HG03135 (cell line): Measurements from ENCODE around the gene CA6.
"Not testable (repeated sequence)": the region's sequence is repeated elsewhere in the genome, so short reads cannot be mapped to it uniquely, and the experiment has no call there.

Source experiments
- ATAC-seq: cut with Tn5 transposase; IDR thresholded peaks from one replicate; pipeline ENCODE4 v1.9.1; 2021; ENCODE audit warnings: mild to moderate bottlenecking, moderate library complexity; ENCODE audit not compliant: unreplicated experiment

CA6 gene

GRCh38 chr1:8945568-8945967, at the start of gene CA6:
Gene CA6, plus strand, starts transcription at chr1:8945868. Its CDS starts 19 bp downstream, at chr1:8945887.
- ATAC-seq, result no peak

GRCh38 chr1:8896775-8897174, 48.9 kb upstream of the CA6 start:
- not testable (repeated sequence) for ATAC-seq

GRCh38 chr1:8897505-8897904, 48.2 kb upstream of the CA6 start:
- ATAC-seq, result not testable (repeated sequence)

GRCh38 chr1:8898418-8898817, 47.2 kb upstream of the CA6 start:
- ATAC-seq, result not testable (repeated sequence)

GRCh38 chr1:8899046-8899445, 46.6 kb upstream of the CA6 start:
- no peak for ATAC-seq

- not testable (repeated sequence) for ATAC-seq
Measured at GRCh38 chr1:8900684-8901083, 45.0 kb upstream of the CA6 start.

- no peak for ATAC-seq
Measured at GRCh38 chr1:8902765-8903164, 42.9 kb upstream of the CA6 start.

GRCh38 chr1:8903410-8903809, 42.3 kb upstream of the CA6 start:
- no peak for ATAC-seq

- ATAC-seq, result no peak
Measured at GRCh38 chr1:8903908-8904650, 41.6 kb upstream of the CA6 start.

- ATAC-seq, result no peak
Measured at GRCh38 chr1:8905582-8906191, 40.0 kb upstream of the CA6 start.

GRCh38 chr1:8908388-8909151, 37.1 kb upstream of the CA6 start:
- no peak for ATAC-seq

GRCh38 chr1:8910331-8910730, 35.3 kb upstream of the CA6 start:
- no peak for ATAC-seq

- ATAC-seq, result no peak
Measured at GRCh38 chr1:8910914-8911313, 34.8 kb upstream of the CA6 start.

- ATAC-seq, result no peak
Measured at GRCh38 chr1:8911416-8912309, 34.0 kb upstream of the CA6 start.

GRCh38 chr1:8913457-8913856, 32.2 kb upstream of the CA6 start:
- no peak for ATAC-seq

GRCh38 chr1:8914466-8914865, 31.2 kb upstream of the CA6 start:
- no peak for ATAC-seq

GRCh38 chr1:8915446-8915845, 30.2 kb upstream of the CA6 start:
- no peak for ATAC-seq

- not testable (repeated sequence) for ATAC-seq
Measured at GRCh38 chr1:8917536-8917935, 28.1 kb upstream of the CA6 start.

GRCh38 chr1:8922962-8923361, 22.7 kb upstream of the CA6 start:
- no peak for ATAC-seq

GRCh38 chr1:8925406-8925805, 20.3 kb upstream of the CA6 start:
- ATAC-seq, result no peak

GRCh38 chr1:8925960-8926359, 19.7 kb upstream of the CA6 start:
- ATAC-seq, result no peak
